ENCODE measurements around the gene FBXO45. TPM values are rescaled to one million over a fixed set of nuclear protein-coding genes. Genes with fewer than 3 reads are reported as not detected.

The FBXO45 gene
- total and polyA plus RNA-seq, 2 of the 13 experiments (the other 11 are each of a cell fraction or from before 2014, with no cell fraction given): 7.0 to 12.1 TPM

DNA sequence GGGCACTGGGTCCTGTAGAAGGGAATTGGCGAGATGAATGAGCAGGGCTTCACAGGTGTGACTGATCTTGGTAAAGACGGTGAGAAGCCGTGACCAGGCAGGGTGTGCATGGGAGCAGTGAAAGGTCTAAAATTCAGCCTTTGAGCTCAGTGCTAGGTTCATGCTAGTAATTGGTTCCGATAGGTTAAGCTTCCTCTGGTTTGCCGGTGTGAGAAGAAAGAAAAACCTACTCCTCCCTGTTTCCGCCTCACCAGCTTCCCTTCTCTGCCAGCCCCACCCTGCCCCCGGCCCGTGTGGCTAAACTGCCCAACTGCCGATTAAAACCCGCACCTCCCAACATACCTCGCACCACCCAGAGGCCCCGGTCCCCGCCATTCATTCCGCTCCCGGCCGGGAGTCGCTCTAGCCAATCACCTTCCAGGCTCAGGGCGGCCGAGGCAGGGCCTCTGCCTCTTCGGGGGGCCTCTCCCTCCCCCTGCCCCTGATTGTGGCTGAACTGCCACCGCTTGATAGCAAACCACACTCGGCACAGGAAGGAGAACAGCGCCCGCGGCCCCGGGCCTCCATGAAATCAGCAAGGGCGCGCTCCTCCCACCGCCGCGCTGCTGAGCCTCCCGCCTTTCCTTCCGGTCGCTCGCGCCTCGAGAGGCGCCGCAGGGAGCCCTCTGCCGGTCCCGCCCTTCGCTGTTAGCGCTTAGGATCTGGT, 63.7 kb downstream of the FBXO45 start (continued):
- TF ChIP-seq, protein P1, sequence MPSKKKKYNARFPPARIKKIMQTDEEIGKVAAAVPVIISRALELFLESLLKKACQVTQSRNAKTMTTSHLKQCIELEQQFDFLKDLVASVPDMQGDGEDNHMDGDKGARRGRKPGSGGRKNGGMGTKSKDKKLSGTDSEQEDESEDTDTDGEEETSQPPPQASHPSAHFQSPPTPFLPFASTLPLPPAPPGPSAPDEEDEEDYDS (CRISPR knock-in tag; IDR thresholded peaks at IDR 0.05): peak; percentile 20; the same call in 1 of the 2 replicates
- TF ChIP-seq ZFX (CRISPR knock-in tag; IDR thresholded peaks at IDR 0.05; ENCODE audit: low read depth) (peak; percentile 87), ZBTB38 (CRISPR knock-in tag; IDR thresholded peaks at IDR 0.05) (peak; percentile 32; the same call in 1 of the 2 replicates), ZSCAN20 (CRISPR knock-in tag; IDR thresholded peaks at IDR 0.05; ENCODE audit: borderline replicate concordance) (no peak), ZNF30 (CRISPR knock-in tag; IDR thresholded peaks at IDR 0.05) (no peak), ASH2L (IDR thresholded peaks at IDR 0.05; ENCODE audit: insufficient read length, low read depth, low read length) (peak; percentile 63), PHF20 (CRISPR knock-in tag; IDR thresholded peaks at IDR 0.05) (peak; percentile 60; the same call in 1 of the 2 replicates), MAZ (IDR thresholded peaks at IDR 0.05; ENCODE audit: borderline replicate concordance, low read depth, low read length) (no peak), MAZ (CRISPR knock-in tag; IDR thresholded peaks at IDR 0.05; ENCODE audit: low read depth) (peak; percentile 74; the same call in 1 of the 2 replicates), PCBP1 (IDR thresholded peaks at IDR 0.05; ENCODE audit: borderline replicate concordance, low read depth, low read length) (peak; percentile 55; the same call in 1 of the 2 replicates), SSRP1 (CRISPR knock-in tag; IDR thresholded peaks at IDR 0.05) (no peak), PHF8 (CRISPR knock-in tag; IDR thresholded peaks at IDR 0.05) (peak; percentile 87), GLI4 (CRISPR knock-in tag; IDR thresholded peaks at IDR 0.05; ENCODE audit: borderline replicate concordance) (peak; percentile 61; the same call in 1 of the 2 replicates), ZBTB7A (CRISPR knock-in tag; IDR thresholded peaks at IDR 0.05) (0 out of 2 replicates have a peak, but pooled peaks have one; percentile 59), POLR2AphosphoS5 (IDR thresholded peaks at IDR 0.05; ENCODE audit: low read depth, low read length) (peak; percentile 50; the same call in 1 of the 2 replicates), MIXL1 (CRISPR knock-in tag; IDR thresholded peaks at IDR 0.05) (no peak), U2AF2 (IDR thresholded peaks at IDR 0.05; ENCODE audit: low read depth, low read length) (no peak), ZNF772 (CRISPR knock-in tag; IDR thresholded peaks at IDR 0.05) (no peak), ZNF33A (CRISPR knock-in tag; IDR thresholded peaks at IDR 0.05; ENCODE audit: borderline replicate concordance) (no peak), ZNF224 (CRISPR knock-in tag; IDR thresholded peaks at IDR 0.05) (no peak), XRCC5 (optimal IDR thresholded peaks at IDR 0.05; ENCODE audit: low read length) (no peak)
- TF ChIP-seq, protein P2, sequence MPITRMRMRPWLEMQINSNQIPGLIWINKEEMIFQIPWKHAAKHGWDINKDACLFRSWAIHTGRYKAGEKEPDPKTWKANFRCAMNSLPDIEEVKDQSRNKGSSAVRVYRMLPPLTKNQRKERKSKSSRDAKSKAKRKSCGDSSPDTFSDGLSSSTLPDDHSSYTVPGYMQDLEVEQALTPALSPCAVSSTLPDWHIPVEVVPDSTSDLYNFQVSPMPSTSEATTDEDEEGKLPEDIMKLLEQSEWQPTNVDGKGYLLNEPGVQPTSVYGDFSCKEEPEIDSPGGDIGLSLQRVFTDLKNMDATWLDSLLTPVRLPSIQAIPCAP (CRISPR knock-in tag; IDR thresholded peaks at IDR 0.05; ENCODE audit: low read depth): no peak
- TF ChIP-seq, protein P3, sequence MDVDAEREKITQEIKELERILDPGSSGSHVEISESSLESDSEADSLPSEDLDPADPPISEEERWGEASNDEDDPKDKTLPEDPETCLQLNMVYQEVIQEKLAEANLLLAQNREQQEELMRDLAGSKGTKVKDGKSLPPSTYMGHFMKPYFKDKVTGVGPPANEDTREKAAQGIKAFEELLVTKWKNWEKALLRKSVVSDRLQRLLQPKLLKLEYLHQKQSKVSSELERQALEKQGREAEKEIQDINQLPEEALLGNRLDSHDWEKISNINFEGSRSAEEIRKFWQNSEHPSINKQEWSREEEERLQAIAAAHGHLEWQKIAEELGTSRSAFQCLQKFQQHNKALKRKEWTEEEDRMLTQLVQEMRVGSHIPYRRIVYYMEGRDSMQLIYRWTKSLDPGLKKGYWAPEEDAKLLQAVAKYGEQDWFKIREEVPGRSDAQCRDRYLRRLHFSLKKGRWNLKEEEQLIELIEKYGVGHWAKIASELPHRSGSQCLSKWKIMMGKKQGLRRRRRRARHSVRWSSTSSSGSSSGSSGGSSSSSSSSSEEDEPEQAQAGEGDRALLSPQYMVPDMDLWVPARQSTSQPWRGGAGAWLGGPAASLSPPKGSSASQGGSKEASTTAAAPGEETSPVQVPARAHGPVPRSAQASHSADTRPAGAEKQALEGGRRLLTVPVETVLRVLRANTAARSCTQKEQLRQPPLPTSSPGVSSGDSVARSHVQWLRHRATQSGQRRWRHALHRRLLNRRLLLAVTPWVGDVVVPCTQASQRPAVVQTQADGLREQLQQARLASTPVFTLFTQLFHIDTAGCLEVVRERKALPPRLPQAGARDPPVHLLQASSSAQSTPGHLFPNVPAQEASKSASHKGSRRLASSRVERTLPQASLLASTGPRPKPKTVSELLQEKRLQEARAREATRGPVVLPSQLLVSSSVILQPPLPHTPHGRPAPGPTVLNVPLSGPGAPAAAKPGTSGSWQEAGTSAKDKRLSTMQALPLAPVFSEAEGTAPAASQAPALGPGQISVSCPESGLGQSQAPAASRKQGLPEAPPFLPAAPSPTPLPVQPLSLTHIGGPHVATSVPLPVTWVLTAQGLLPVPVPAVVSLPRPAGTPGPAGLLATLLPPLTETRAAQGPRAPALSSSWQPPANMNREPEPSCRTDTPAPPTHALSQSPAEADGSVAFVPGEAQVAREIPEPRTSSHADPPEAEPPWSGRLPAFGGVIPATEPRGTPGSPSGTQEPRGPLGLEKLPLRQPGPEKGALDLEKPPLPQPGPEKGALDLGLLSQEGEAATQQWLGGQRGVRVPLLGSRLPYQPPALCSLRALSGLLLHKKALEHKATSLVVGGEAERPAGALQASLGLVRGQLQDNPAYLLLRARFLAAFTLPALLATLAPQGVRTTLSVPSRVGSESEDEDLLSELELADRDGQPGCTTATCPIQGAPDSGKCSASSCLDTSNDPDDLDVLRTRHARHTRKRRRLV (CRISPR knock-in tag; IDR thresholded peaks at IDR 0.05): no peak; the same call in 1 of the 2 replicates
- TF ChIP-seq, protein P4, sequence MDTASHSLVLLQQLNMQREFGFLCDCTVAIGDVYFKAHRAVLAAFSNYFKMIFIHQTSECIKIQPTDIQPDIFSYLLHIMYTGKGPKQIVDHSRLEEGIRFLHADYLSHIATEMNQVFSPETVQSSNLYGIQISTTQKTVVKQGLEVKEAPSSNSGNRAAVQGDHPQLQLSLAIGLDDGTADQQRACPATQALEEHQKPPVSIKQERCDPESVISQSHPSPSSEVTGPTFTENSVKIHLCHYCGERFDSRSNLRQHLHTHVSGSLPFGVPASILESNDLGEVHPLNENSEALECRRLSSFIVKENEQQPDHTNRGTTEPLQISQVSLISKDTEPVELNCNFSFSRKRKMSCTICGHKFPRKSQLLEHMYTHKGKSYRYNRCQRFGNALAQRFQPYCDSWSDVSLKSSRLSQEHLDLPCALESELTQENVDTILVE (CRISPR knock-in tag; IDR thresholded peaks at IDR 0.05): peak; percentile 47
